Head of caudate nucleus (tissue), 42 donors: Measurements from ENCODE around the gene APOBEC3C.
"Not testable (repeated sequence)": the region's sequence is repeated elsewhere in the genome, so short reads cannot be mapped to it uniquely, and the experiment has no call there.

Experiments
- DNase-seq, 42 donors: peaks; one replicate each; pipeline versions ENCODE4 v3.0.0 to v3.0.0-alpha.2; 2020 to 2021; ENCODE audit warnings: mixed read lengths in 7 of 42
- intact Hi-C: fragments of 100-400 bp; cut with DNase I; formaldehyde crosslinking; loops from one replicate; pipeline ENCODE4 v1.15.0; 2022

Gene APOBEC3C

DNA sequence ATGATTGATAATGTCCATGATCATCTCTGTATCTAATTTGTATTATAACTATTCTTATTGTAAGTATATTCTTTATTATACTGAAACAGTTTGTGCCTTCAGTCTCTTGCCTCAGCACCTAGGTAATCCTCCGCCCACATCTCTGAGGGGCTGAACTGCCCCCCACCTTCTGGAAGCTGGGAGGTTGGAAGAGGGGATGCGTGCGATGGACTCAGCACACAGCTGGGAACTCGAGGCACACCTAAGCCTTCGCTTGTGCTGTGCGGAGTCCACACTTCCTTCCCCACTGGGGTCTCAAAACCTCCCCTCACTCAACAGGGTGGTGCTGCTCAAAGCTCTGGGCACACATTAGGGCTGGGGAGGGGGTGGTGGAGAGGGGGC, 506 bp upstream of the APOBEC3C start:
- intact Hi-C loops, DNase-seq: not testable (repeated sequence)

DNA sequence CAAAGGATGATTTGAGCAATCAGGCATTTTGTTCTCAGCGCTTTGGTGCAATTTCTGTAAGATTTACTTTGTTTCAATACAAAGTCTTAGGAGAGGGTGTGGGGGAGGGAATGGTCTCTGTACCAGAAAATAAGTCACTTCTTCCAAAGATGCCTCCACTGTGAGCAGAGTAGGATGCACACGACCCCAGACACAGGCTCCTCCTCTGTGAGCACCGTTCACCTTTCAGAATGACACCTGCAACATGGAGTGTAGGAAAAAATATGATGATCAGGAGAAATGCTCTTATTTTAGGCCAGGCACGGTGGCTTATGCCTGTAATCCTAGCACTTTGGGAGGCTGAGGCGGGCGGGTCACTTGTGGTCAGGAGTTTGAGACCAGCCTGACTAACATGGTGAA, 665 bp downstream of the APOBEC3C start:
- intact Hi-C loops, DNase-seq: not testable (repeated sequence)

DNA sequence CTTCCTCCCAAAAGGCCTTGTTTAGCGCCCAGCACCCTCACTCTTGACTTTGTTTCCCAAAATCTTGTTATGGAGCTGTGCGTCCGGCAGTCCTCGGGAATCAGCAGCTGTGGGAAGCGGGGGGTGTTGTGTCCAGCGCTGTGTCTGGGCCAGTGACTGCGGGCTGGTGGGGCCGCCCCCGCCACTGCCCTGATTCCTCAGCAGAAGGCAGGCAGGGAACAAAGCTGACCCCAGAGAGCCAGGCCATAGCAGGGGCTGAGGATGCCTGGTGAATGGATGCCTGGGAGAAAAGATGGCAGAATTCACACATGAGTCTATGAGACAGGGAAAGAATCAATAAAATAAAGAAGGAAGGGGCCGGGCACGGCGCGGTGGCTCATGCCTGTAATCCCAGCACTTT, 2.5 kb downstream of the APOBEC3C start:
- intact Hi-C loops = no loop called here

DNA sequence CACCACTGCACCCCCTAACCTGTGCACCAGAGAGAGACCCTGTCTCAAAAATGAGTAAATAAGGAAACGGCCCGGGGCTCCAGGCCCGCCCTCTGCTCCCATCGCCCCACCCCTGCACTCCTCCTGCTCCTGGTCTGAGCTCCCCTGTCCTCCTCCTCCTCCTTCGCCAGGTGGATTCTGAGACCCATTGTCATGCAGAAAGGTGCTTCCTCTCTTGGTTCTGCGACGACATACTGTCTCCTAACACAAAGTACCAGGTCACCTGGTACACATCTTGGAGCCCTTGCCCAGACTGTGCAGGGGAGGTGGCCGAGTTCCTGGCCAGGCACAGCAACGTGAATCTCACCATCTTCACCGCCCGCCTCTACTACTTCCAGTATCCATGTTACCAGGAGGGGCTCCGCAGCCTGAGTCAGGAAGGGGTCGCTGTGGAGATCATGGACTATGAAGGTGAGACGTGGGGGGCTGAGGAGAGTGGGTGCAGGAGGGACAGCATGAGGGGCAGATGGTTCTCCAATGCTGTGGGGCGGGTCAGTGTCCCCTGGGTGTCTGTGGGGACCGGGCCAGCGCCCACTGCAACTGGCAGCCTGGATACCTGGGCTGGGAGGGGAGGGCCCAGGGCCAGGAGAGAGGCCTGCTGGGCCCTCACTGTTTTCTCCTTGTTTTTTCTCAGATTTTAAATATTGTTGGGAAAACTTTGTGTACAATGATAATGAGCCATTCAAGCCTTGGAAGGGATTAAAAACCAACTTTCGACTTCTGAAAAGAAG, 3.7 kb downstream of the APOBEC3C start:
- no peak for DNase-seq
- intact Hi-C loops = no loop called here

More for the DNA sequence above, 2.5 kb downstream of the APOBEC3C start:
- DNase-seq = no peak

DNA sequence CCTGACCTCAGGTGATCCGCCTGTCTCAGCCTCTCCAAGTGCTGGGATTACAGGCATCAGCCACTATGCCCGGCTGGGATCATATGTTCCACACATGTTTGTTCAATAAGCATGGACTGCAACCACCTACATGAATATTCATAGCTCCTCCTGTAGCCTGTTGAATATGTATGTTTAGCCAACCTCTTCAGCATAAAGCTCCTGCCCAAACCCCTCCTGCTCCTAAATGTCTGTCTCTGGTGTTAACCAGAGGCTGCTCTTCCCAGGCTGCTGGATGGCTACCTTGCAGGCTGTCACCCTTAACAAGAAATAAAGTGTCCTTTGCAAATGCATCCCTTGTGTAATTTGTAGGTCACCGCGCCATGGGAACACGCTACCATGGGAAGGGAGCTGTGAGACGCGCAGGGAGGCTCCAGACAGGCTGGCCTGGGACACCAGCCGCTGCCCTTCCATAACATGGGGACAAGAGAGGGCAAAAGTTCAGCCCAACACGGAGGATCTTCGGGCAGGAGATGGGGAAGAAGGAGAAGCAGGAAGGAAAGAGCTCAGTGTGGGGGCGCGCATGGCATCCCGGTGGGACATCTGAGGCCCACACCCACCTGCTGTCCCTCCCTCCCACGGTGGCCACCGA, 6.1 kb downstream of the APOBEC3C start:
- DNase-seq, intact Hi-C loops: not testable (repeated sequence)

DNA sequence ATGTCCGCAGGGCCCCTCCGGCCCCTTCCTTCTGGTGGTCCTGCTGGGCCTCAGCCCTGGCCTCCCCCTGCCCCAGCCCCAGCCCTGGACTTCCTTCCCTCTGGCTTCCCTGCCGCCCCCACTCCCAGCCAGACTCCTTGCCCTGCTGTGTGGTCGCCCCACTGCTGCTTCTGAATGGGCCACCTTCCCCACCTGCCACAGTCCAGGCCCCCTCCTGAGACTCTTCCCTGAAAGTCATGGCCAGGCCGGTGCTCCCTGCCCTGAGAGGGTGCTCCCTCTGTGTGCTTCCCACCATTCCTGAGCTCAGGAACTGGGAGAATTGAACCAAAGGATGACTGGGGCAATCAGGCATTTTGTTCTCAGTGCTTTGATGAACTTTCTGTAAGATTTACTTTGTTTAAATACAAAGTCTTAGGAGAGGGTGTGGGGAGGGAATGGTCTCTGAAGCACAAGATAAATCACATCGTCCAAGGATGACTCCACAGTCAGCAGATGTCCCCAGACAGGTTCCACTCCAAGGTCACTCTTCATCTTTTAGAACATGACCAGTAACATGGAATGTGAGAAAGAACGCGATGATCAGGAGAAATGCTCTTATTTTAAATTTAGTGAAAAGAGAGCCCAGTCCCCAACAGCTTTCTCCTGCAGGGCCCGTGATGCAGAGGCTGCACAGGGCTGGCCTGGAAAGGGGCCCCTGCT, 7.6 kb downstream of the APOBEC3C start:
- intact Hi-C loops = no loop called here
- no peak for DNase-seq

DNA sequence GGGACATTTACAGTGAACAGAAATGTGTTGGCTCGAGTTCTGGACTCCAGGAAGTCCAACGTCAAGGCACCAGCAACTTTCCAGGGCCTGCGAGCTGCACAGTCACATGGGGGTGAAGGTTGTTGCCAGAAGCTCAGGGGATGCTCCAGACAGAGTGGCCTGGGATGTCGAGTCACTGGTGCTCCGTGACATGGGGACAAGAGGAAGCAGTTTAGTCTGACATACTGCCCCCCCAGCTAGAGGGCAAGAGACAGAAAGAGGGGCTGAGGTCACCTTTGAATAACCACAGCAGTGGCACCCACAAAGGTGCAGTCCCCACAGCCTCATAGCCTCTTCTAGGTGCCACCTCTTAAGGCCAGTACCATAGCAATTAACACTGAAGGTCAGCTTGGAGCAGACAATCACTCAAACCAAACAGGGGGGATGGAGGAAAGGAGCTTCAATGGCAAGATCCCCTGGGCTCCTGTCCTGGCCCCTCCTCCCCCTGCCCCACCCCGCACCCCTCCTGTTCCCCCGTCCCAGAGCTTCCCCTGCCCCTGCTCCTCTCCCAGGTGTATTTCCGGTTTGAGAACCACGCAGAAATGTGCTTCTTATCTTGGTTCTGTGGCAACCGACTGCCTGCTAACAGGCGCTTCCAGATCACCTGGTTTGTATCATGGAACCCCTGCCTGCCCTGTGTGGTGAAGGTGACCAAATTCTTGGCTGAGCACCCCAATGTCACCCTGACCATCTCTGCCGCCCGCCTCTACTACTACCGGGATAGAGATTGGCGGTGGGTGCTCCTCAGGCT, 10.7 kb downstream of the APOBEC3C start:
- intact Hi-C loops = no loop called here
- DNase-seq = no peak

DNA sequence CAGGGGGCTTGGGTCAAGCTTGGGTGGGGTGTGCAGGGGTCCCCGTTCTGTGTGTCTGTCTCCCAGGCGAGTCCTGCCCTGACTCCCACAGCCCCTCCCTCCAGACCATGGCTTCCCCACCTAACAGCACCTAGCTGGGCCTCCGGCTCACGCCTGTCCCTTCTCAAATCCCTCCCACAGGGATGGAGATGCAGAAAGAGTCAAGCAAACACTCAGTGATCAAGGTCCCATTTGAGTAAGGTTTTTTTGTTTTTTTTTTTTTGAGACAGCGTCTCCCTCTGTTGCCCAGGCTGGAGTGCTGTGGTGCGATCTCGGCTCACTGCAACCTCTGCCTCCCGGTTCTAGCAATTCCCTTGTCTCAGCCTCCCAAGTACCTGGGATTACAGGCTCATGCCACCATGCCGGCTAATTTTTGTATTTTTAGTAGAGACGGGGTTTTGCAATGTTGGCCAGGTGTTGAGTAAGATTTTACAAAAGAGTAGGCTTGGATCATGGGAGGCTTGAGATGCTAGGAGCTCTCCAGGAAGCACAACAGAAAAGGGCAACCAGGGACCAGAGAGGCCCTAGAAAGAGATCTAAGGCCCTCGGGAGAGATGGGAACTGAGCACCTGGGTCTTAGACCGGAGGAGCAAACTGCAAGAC, 12.6 kb downstream of the APOBEC3C start:
- intact Hi-C loops = no loop called here
- DNase-seq = no peak

DNA sequence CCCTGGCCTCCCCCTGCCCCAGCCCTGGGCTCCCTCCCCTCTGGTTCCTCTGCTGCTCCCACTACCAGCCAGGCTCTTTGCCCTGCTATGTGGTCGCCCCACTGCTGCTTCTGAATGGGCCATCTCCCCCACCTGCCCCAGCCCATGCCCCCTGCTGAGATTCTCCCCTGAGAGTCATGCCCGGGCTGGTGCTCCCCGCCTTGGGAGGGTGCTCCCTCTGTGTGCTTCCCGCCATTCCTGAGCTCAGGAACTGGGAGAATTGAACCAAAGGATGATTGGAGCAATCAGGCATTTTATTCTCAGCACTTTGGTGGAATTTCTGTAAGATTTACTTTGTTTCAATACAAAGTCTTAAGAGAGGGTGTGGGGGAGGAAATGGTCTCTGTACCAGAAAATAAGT, 13.7 kb downstream of the APOBEC3C start:
- intact Hi-C loops = no loop called here
- DNase-seq = no peak

DNA sequence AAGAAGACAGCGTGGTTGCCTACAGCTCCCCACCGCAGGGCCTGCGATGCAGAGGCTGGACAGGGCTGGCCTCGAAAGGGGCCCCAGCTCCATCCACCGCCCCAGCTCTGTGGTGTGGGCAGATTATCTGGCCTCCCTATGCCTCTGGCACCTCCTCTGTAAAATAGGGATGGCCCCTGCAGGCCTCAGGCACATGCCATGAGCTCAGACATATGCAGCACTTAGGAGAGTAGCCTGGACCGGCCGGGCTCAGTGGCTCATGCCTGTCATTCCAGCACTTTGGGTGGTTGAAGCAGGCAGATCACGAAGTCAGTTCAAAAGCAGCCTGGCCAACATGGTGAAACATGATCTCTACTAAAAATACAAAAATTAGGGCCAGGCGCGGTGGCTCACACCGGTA, 14.2 kb downstream of the APOBEC3C start:
- intact Hi-C loops = no loop called here
- no peak for DNase-seq

DNA sequence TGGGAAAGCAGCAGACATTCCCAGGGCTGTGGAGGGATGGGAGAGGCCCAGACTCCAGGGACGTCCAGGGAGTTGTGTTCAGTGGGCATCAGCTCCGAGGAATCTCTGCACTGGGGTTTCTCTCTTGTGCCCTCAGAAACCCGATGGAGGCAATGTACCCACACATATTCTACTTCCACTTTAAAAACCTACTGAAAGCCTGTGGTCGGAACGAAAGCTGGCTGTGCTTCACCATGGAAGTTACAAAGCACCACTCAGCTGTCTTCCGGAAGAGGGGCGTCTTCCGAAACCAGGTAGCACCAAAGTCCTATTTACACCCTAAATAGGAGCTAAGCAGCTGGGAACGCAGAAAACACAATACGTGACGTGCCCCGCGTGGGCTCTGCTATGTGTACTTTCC, 15.2 kb downstream of the APOBEC3C start:
- DNase-seq = no peak
- intact Hi-C loops = no loop called here

DNA sequence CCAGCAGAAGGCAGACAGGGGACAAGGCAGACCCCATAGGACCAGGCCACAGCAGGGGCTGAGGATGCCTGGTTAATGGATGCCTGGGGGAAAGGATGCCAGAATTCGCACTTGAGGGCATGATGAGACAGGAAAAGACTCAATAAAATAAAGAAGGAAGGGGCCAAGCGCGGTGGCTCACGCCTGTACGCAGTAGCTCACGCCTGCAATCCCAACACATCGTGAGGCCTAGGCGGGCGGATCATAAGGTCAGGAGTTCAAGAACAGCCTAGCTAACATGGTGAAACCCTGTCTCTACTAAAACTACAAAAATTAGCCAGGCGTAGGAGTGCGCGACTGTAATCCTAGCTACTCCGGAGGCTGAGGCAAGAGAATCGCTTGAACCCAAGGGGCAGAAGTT, 16.6 kb downstream of the APOBEC3C start:
- no peak for DNase-seq
- intact Hi-C loops = no loop called here

DNA sequence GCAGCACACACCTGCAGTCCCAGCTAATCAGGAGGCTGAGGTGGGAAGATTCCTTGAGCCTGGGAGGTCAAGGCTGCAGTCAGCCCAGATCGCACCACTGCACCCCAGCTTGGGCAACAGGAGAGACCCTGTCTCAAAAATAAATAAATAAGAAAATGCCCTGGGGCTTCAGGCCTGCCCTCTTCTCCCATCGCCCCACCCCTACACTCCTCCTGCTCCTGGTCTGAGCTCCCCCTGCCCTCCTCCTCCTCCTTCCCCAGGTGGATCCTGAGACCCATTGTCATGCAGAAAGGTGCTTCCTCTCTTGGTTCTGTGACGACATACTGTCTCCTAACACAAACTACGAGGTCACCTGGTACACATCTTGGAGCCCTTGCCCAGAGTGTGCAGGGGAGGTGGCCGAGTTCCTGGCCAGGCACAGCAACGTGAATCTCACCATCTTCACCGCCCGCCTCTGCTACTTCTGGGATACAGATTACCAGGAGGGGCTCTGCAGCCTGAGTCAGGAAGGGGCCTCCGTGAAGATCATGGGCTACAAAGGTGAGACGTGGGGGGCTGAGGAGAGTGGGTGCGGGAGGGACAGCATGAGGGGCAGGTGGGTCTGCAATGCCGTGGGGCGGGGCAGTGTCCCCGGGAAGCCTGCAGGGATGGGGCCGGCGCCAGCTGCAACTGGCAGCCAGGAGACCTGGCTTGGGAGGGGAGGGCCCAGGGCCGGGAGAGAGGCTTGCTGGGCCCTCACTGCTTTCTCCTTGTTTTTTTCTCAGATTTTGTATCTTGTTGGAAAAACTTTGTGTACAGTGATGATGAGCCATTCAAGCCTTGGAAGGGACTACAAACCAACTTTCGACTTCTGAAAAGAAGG, 17.6 kb downstream of the APOBEC3C start:
- intact Hi-C loops, DNase-seq: not testable (repeated sequence)

DNA sequence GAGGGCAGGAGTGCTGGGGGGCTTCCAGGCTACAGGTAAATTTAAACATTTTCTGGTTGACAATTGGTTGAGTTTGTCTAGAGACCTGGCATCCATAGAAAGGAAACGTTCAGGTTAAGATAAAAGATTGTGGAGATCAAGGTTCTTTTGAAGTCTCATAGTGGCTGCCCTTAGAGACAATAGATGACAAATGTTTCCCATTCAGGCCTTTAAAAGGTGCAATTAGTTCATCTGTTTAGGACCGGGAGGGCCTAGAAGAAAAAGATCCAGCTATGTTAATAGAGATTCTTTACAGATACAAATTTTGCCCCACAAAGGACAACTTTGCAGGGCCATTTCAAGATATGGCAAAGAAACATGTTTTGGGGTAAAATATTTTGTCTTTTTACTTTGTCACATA, 23.0 kb downstream of the APOBEC3C start:
- DNase-seq, intact Hi-C loops: not testable (repeated sequence)

DNA sequence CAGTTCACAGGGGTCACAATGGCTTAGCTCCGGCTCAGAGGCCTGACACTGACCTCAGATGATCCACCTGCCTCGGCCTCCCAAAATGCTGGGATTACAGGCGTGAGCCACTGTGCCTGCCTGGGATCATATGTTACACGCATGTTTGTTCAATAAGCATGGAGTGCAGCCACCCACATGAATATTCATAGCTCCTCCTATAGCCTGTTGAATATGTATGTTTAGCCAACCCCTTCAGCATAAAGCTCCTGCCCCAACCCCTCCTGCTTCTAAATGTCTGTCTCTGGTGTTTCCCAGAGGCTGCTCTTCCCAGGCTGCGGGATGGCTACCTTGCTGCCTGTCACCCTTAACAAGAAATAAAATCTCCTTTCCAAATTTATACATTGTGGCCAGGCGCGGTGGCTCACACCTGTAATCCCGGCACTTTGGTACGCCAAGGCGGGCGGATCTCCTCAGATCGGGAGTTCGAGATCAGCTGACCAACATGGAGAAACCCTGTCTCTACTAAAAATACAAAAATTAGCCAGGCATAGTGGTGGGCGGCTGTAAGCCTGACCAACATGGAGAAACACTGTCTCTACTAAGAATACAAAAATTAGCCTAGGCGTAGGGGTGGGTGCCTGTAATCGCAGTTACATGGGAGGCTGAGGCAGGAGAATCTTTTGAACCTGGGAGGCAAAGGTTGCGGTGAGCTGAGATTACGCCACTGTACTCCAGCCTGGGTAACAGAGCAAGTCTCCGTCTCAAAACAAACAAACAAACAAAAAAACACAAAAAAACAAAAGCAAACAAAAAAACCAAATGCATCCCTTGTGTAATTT, 25.5 kb downstream of the APOBEC3C start:
- no peak for DNase-seq
- intact Hi-C loops = no loop called here

DNA sequence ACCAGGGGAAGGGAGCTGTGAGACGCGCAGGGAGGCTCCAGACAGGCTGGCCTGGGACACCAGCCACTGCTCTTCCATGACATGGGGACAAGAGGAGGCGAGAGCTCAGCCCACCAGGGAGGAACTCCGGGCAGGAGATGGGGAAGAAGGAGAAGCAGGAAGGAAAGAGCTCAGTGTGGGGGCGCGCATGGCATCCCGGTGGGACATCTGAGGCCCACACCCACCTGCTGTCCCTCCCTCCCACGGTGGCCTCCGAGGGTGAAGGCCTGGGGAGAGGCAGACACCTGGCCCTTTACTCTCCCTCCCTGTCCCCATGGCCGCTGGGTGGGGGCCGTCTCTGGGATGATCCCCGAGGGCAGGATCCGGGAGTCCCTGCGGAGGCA, 26.1 kb downstream of the APOBEC3C start:
- DNase-seq, intact Hi-C loops: not testable (repeated sequence)
